A673 (cell line): ENCODE data around the gene RASSF8. TPM values are rescaled to one million over a fixed set of nuclear protein-coding genes. Genes with fewer than 3 reads are reported as not detected.

Experiments used
- BruUV-seq: library from RNA; stranded (reverse); fragments of 400-500 nt; replicated peaks from 2 replicates; lab custom pipeline; 2021; lab: Mats Ljungman, UMichigan
- CTCF ChIA-PET: fragments of 300-600 bp; sonication (Branson Sonifier 250); formaldehyde crosslinking; loops from one replicate; lab custom pipeline; 2022; ENCODE audit warnings: antibody characterized with exemption; lab: Charles Lee
- POLR2A ChIA-PET: fragments of 300-600 bp; sonication (Branson Sonifier 250); formaldehyde crosslinking; loops from one replicate; lab custom pipeline; 2022; ENCODE audit warnings: antibody characterized with exemption; ENCODE audit not compliant: low non-redundant PET; lab: Charles Lee
- DNase-seq: peaks from one replicate; pipeline ENCODE4 v3.0.0-alpha.2; 2015; ENCODE audit warnings: low spot score
- H3K27ac ChIP-seq: fragments of 200-600 bp; sonication (generic); 2 replicates; pipeline ENCODE4 v1.5.1; 2016; ENCODE audit warnings: mixed run types, low read depth, mild to moderate bottlenecking, mixed read lengths, antibody characterized with exemption, low read length; ENCODE audit not compliant: poor library complexity, severe bottlenecking
- H3K27me3 ChIP-seq: fragments of 200-600 bp; sonication (generic); replicated peaks from 2 replicates; pipeline ENCODE4 v1.6.1; 2017; ENCODE audit warnings: mixed run types, low read depth, mild to moderate bottlenecking, mixed read lengths, antibody characterized with exemption, low read length; ENCODE audit not compliant: insufficient read depth, poor library complexity
- H3K36me3 ChIP-seq: fragments of 200-600 bp; sonication (generic); 2 replicates; pipeline ENCODE4 v1.6.1; 2016; ENCODE audit warnings: mixed run types, mild to moderate bottlenecking, mixed read lengths, antibody characterized with exemption, low read length; ENCODE audit not compliant: insufficient read depth, poor library complexity, severe bottlenecking
- H3K4me1 ChIP-seq: fragments of 200-600 bp; sonication (generic); 2 replicates; pipeline ENCODE4 v1.6.1; 2017; ENCODE audit warnings: mixed run types, mild to moderate bottlenecking, mixed read lengths, antibody characterized with exemption, low read length; ENCODE audit not compliant: insufficient read depth, poor library complexity, severe bottlenecking
- H3K4me3 ChIP-seq: fragments of 200-600 bp; sonication (generic); 2 replicates; pipeline ENCODE4 v1.5.1; 2016; ENCODE audit warnings: low read depth, mixed run types, mild to moderate bottlenecking, mixed read lengths, low read length; ENCODE audit not compliant: poor library complexity, severe bottlenecking
- H3K9me3 ChIP-seq: fragments of 200-600 bp; sonication (generic); 2 replicates; pipeline ENCODE4 v1.6.1; 2016; ENCODE audit warnings: mixed run types, low read depth, mild to moderate bottlenecking, mixed read lengths, antibody characterized with exemption, low read length; ENCODE audit not compliant: poor library complexity, severe bottlenecking
- EZH2 ChIP-seq: fragments of 200-600 bp; sonication (generic); IDR thresholded peaks from 2 replicates; pipeline ENCODE4 v1.6.1; 2017; ENCODE audit warnings: borderline replicate concordance, low read depth, mild to moderate bottlenecking, mixed read lengths, antibody characterized with exemption, low read length; ENCODE audit not compliant: poor library complexity, severe bottlenecking
- intact Hi-C: fragments of 100-400 bp; cut with micrococcal nuclease; formaldehyde crosslinking; loops from one replicate; pipeline ENCODE4 v1.10.0; 2022; ENCODE audit not compliant: unreplicated experiment
- total RNA-seq: library from RNA; stranded (reverse); gene quantifications from 2 replicates; pipeline ENCODE4 v1.2.3, GENCODE V29; 2021
- TF ChIP-seq, protein P1 (sequence below): fragments of 300-800, 200-600 bp; sonication (generic); conservative IDR thresholded peaks from 2 replicates; pipeline ENCODE4 v1.5.1; 2017; ENCODE audit warnings: low read depth, mild to moderate bottlenecking, antibody characterized with exemption, low read length, moderate library complexity, mixed read lengths

Gene RASSF8
- total RNA-seq, 1 experiment from 2014 or later, result 23.1 TPM

DNA sequence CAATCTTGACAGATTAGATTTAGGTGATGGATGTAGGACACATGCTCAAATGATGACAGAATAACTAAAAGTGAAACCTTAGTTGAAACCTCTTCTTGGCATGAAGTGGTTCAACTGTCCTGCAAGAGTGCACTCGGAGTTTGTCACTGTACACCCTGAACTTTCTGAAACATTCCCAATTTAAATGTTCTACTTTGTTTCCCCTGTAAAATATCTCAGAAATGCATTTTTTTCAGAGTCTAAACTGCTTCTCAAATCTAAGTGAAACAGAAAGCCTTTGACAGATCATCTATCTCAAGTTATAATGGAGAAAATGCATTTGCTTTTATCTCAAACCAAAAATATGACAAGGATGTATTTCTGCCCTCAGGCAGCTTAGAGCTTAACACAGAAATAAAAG is 100.3 kb downstream of the RASSF8 start:
- TF ChIP-seq EZH2, result no peak
- TF ChIP-seq, protein P1, sequence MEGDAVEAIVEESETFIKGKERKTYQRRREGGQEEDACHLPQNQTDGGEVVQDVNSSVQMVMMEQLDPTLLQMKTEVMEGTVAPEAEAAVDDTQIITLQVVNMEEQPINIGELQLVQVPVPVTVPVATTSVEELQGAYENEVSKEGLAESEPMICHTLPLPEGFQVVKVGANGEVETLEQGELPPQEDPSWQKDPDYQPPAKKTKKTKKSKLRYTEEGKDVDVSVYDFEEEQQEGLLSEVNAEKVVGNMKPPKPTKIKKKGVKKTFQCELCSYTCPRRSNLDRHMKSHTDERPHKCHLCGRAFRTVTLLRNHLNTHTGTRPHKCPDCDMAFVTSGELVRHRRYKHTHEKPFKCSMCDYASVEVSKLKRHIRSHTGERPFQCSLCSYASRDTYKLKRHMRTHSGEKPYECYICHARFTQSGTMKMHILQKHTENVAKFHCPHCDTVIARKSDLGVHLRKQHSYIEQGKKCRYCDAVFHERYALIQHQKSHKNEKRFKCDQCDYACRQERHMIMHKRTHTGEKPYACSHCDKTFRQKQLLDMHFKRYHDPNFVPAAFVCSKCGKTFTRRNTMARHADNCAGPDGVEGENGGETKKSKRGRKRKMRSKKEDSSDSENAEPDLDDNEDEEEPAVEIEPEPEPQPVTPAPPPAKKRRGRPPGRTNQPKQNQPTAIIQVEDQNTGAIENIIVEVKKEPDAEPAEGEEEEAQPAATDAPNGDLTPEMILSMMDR, result no peak
- intact Hi-C loops, result no loop called here
- no TSS peak for BruUV-seq
- H3K36me3 ChIP-seq, result no peaks in the 10 kb centered on the region
- H3K4me3 ChIP-seq, result no peak overlapping the region
- no peaks in the 10 kb centered on the region for H3K4me1 ChIP-seq
- ChIA-PET POLR2A (no interaction called here), CTCF (no interaction called here)
- no peak for DNase-seq
- H3K27ac ChIP-seq, result no peak overlapping the region
- H3K27me3 ChIP-seq, result no peaks in the 10 kb centered on the region
- no peaks in the 10 kb centered on the region for H3K9me3 ChIP-seq

DNA sequence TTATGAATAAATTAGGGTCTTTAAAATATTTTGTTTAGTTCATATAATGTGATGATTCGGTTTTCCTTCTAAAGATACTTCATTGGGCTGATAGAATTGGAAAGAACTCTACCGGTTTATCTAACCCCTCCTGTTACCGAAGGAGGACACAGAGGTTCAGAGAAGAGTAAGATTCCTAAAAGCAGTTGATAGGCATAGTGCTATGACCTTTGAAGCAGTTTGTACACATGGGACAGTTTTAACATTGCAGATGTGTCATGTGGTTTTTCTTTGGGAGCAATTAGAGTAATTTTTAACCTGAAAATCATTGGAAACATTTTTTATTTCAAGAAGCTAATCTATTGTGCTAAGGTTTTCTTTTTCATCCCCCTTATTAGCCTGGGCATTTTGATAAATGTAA is 103.5 kb downstream of the RASSF8 start:
- H3K27me3 ChIP-seq, result no peaks in the 10 kb centered on the region
- no peak overlapping the region for H3K4me3 ChIP-seq
- H3K9me3 ChIP-seq, result no peaks in the 10 kb centered on the region
- no peaks in the 10 kb centered on the region for H3K4me1 ChIP-seq
- CTCF ChIA-PET, result no interaction called here
- H3K36me3 ChIP-seq, result no peaks in the 10 kb centered on the region
- no peak for DNase-seq
- no peak overlapping the region for H3K27ac ChIP-seq
- BruUV-seq, result no TSS peak
- TF ChIP-seq EZH2, result no peak
- TF ChIP-seq, protein P1, result no peak
- intact Hi-C loops, result no loop called here
- POLR2A ChIA-PET, result no interaction called here

DNA sequence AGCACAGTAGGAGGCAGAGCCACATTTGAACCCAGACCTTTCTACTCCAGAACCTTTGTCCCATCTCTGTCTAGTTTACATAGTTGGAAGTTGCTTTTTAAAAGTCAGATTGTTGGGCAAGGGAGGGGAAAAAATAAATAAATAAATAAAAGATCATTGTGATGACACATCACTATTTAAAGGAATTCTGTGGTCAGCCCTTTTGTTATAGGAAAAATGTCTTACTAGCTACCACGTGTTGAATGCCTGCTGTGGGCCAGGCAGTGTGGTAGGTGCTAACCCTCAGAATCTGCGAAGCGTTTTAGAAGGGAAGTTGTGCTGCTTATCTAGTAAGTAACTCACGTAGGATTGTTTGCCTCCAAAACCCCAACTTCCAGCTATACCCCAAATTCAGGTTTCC is 104.1 kb downstream of the RASSF8 start:
- no TSS peak for BruUV-seq
- intact Hi-C loops, result no loop called here
- H3K9me3 ChIP-seq, result no peaks in the 10 kb centered on the region
- H3K27me3 ChIP-seq, result no peaks in the 10 kb centered on the region
- no peak overlapping the region for H3K27ac ChIP-seq
- peak; percentile 17 for DNase-seq
- no peaks in the 10 kb centered on the region for H3K4me1 ChIP-seq
- H3K36me3 ChIP-seq, result no peaks in the 10 kb centered on the region
- H3K4me3 ChIP-seq, result no peak overlapping the region
- ChIA-PET POLR2A (no interaction called here), CTCF (no interaction called here)
- no peak for TF ChIP-seq EZH2
- TF ChIP-seq, protein P1, result no peak
